Activated T-helper 1 cell treated with anti-CD3 and anti-CD28 coated beads, Interleukin-12 subunit alpha, Interleukin-12 subunit beta, Interleukin-2, Interleukin-4 antibody, amounts not matched to agents 30 ng/mL and 10 ng/mL and 1 ng/mL, durations not matched to agents 14 hours and 24 hours and 36 hours (primary cell): ENCODE data around the gene SND1. TPM values are rescaled to one million over a fixed set of nuclear protein-coding genes. Genes with fewer than 3 reads are reported as not detected.

ENCODE experiments used
- DNase-seq: peaks from one replicate; pipeline ENCODE4 v3.0.0; 2021; ENCODE audit warnings: low spot score
- H3K27ac Mint-ChIP-seq: one replicate; pipeline ENCODE4 v1.8.0; 2021; ENCODE audit warnings: mild to moderate bottlenecking, mixed read lengths
- H3K27me3 Mint-ChIP-seq: one replicate; pipeline ENCODE4 v1.8.0; 2022; ENCODE audit warnings: mild to moderate bottlenecking, moderate library complexity, mixed read lengths; ENCODE audit not compliant: insufficient read depth
- H3K36me3 Mint-ChIP-seq: one replicate; pipeline ENCODE4 v1.8.0; 2021; ENCODE audit warnings: low read depth, mixed read lengths
- H3K4me1 Mint-ChIP-seq: one replicate; pipeline ENCODE4 v1.8.0; 2021; ENCODE audit warnings: low read depth, mixed read lengths
- H3K4me3 Mint-ChIP-seq: one replicate; pipeline ENCODE4 v1.8.0; 2021; ENCODE audit warnings: mild to moderate bottlenecking, moderate library complexity, mixed read lengths
- H3K9me3 Mint-ChIP-seq: one replicate; pipeline ENCODE4 v1.8.0; 2021; ENCODE audit warnings: mixed read lengths
- intact Hi-C: fragments of 100-400 bp; cut with micrococcal nuclease; formaldehyde crosslinking; loops from one replicate; pipeline ENCODE4 v1.15.1; 2024
- total RNA-seq: library from RNA; stranded (reverse); gene quantifications from 2 replicates; pipeline ENCODE4 v1.2.3, GENCODE V29; 2022

Gene SND1
- 281 and 292 TPM in 2 replicates for total RNA-seq

- Mint-ChIP-seq H3K27me3 (peaks cover 6% of the 10 kb centered on the region), H3K27ac (peak within 1 kb of the TSS; percentile 98), H3K4me1 (peaks cover 49% of the 10 kb centered on the region), H3K36me3 (peaks cover 26% of the 10 kb centered on the region), H3K9me3 (no peaks in the 10 kb centered on the region), H3K4me3 (peak within 1 kb of the TSS; percentile 100)
- intact Hi-C loops = loop anchor here (1.0 to 10.0 kb wide), 8 partner anchors 66 to 883 kb away; partner anchors contain the start of genes GCC1, HILPDA, IMPDH1 and RBM28
- peak; percentile 99 for DNase-seq
Measured at GRCh38 chr7:127651556-127652332, at the start of gene SND1. TSS of gene SND1 (plus strand) at chr7:127652194. CDS start at chr7:127652374, 180 bp downstream.

DNA sequence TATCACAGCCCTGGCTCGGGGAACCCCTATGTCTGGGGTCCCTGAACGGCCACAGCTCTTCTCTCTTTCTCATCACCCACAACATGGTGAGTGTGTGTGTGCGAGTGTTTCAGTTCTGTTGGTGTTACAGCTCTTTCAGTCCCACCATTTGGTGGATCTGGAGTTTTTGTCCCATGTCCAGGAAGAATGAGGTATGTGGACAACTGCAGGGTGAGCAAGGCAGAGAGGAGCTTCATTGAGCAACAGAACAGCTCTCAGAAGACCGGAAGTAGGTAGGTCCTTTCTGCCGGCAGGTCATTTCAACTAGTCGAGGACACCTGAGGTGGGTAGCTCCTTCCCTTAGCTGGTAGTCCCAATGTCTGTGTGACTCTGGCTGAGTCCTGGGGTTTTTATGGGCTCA, 43.5 kb upstream of the SND1 start:
- no peaks in the 10 kb centered on the region for H3K4me1 Mint-ChIP-seq
- no peak for DNase-seq
- no peak overlapping the region for H3K27ac Mint-ChIP-seq
- peaks cover 5% of the 10 kb centered on the region for H3K27me3 Mint-ChIP-seq
- no peaks in the 10 kb centered on the region for H3K36me3 Mint-ChIP-seq
- no peak overlapping the region for H3K4me3 Mint-ChIP-seq
- H3K9me3 Mint-ChIP-seq = peaks cover 3% of the 10 kb centered on the region
- intact Hi-C loops = no loop called here

DNA sequence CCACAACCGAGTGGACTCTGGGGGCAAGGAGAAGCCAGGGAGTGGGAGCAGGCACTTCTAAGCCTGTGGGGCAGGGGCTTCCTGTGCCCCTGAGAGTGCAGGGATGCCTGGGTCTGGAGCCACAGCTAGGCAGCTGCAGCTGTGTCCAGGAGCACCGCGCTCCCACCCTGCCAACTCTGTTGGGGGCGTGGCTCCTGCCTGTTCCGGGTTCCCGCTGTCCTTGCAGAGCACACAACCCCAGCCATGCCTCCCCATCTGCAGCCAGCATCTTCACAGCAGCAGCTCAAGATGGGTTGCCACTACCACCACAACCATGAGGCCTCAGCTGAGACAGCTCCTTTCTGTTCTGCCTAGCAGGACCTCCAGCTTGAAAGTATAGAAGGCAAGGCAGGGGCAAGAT, 42.7 kb upstream of the SND1 start:
- peaks cover 11% of the 10 kb centered on the region for H3K27me3 Mint-ChIP-seq
- no peak for DNase-seq
- intact Hi-C loops = no loop called here
- no peaks in the 10 kb centered on the region for H3K4me1 Mint-ChIP-seq
- peaks cover 3% of the 10 kb centered on the region for H3K9me3 Mint-ChIP-seq
- H3K4me3 Mint-ChIP-seq = no peak overlapping the region
- H3K36me3 Mint-ChIP-seq = no peaks in the 10 kb centered on the region
- no peak overlapping the region for H3K27ac Mint-ChIP-seq

- no peak overlapping the region for H3K4me3 Mint-ChIP-seq
- intact Hi-C loops = no loop called here
- H3K27ac Mint-ChIP-seq = no peak overlapping the region
- H3K36me3 Mint-ChIP-seq = no peaks in the 10 kb centered on the region
- no peaks in the 10 kb centered on the region for H3K4me1 Mint-ChIP-seq
- H3K9me3 Mint-ChIP-seq = peaks cover 3% of the 10 kb centered on the region
- H3K27me3 Mint-ChIP-seq = peaks cover 18% of the 10 kb centered on the region
- DNase-seq = no peak
Measured at GRCh38 chr7:127612263-127612662, 39.7 kb upstream of the SND1 start.

DNA sequence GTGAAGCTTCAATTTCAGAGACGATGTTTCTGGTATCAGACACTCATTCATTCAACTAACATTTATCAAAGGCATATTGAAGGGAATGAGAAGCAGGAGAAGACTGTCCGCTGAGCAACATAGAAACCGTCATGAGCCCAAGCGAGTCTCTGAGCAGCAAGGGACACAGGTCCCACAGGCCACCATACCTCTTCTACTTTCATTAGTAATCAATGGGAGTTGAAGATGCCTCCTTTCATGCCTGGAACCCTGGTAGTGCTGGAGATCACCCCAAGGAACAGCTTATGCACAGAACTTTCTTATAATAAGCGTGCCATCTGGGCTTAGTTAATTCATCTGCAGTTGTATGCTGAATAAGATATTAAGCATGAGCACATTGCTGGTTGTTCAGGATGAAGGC, 35.3 kb upstream of the SND1 start:
- Mint-ChIP-seq H3K27me3 (peaks cover 40% of the 10 kb centered on the region), H3K4me1 (no peaks in the 10 kb centered on the region), H3K9me3 (no peaks in the 10 kb centered on the region), H3K36me3 (no peaks in the 10 kb centered on the region), H3K4me3 (no peak overlapping the region), H3K27ac (no peak overlapping the region)
- DNase-seq = no peak
- intact Hi-C loops = no loop called here

DNA sequence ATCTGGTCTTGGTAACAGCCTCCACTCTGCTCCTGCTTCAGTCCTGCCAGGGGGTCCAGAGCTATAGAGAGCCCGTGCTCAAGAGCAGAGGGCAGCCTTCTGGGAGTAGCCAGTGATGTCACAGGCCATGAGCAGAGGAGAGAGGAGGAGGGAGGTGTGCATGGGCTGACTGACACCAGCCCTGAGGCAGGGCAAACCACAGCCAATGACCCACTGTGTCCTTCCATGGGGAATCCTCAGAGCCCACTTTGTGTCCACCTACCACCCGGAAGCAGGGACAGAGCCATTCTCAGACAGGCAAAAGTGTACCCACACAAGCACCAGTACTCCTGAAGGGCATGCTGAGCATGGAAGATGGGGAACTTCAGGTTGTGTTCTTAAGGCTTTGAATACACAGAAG, 34.0 kb upstream of the SND1 start, which contains the start of gene PAX4:
PAX4 (minus strand) TSS at position 101 of the 400 bp plus-strand sequence. CDS start 2,214 bp downstream, outside the sequence.
- Mint-ChIP-seq H3K4me3 (no peak within 1 kb of the TSS), H3K9me3 (no peaks in the 10 kb centered on the region), H3K27ac (no peak within 1 kb of the TSS), H3K27me3 (peaks cover 44% of the 10 kb centered on the region), H3K4me1 (no peaks in the 10 kb centered on the region), H3K36me3 (no peaks in the 10 kb centered on the region)
- DNase-seq = no peak
- intact Hi-C loops = no loop called here

DNA sequence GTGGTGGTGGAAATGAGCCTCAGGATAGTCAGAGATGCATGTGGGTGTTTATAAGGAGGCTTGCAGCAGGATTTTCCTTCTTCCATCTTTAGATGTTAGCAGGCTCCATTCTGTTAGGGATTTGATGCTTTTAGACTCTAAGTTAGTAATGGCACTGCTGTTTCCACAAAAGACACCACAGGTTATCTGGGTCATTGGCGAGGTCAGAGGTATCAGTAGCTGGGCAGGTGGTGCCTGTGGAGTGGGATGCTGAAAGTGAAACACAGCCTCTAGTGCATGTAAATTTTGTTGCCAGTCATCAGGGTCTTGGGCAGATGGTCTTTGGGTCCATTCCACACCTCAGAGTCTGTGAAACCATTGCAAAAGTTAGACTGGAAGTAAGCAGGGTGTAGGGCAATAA, 33.2 kb upstream of the SND1 start:
- H3K27me3 Mint-ChIP-seq = peaks cover 42% of the 10 kb centered on the region
- no peak for DNase-seq
- intact Hi-C loops = no loop called here
- H3K9me3 Mint-ChIP-seq = no peaks in the 10 kb centered on the region
- H3K4me3 Mint-ChIP-seq = no peak overlapping the region
- H3K27ac Mint-ChIP-seq = no peak overlapping the region
- H3K36me3 Mint-ChIP-seq = no peaks in the 10 kb centered on the region
- no peaks in the 10 kb centered on the region for H3K4me1 Mint-ChIP-seq

GRCh38 chr7:127619681-127620405, 32.2 kb upstream of the SND1 start:
- intact Hi-C loops = no loop called here
- Mint-ChIP-seq H3K27ac (no peak overlapping the region), H3K9me3 (no peaks in the 10 kb centered on the region), H3K36me3 (no peaks in the 10 kb centered on the region), H3K27me3 (peaks cover 49% of the 10 kb centered on the region), H3K4me3 (no peak overlapping the region), H3K4me1 (no peaks in the 10 kb centered on the region)
- no peak for DNase-seq

GRCh38 chr7:127620406-127621233, 31.4 kb upstream of the SND1 start:
- Mint-ChIP-seq H3K4me1 (no peaks in the 10 kb centered on the region), H3K9me3 (no peaks in the 10 kb centered on the region), H3K27ac (no peak overlapping the region), H3K36me3 (no peaks in the 10 kb centered on the region), H3K27me3 (peaks cover 51% of the 10 kb centered on the region), H3K4me3 (no peak overlapping the region)
- intact Hi-C loops = no loop called here
- no peak for DNase-seq

GRCh38 chr7:127625331-127625730, 26.7 kb upstream of the SND1 start:
- no peak overlapping the region for H3K4me3 Mint-ChIP-seq

DNA sequence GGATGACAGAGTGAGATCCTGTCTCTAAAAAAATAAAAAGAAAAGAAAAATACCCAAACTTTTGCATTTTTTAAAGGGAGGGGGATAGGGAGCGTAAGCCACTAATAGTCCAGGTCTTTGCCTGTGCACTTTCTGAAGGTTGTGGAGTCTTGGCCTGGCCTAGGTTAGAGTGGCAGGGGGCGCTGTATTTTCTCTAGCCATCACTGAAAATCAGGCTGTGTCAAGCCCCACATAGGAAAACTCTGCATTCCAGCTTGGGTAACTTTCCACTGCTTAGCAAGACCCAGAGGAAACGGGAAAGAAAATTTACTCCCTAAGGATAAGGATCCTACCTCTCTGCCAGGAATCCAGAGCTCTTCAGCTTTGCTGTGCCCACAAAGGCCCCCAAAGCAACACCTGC, 23.5 kb upstream of the SND1 start:
- no peak overlapping the region for H3K27ac Mint-ChIP-seq
- peaks cover 32% of the 10 kb centered on the region for H3K27me3 Mint-ChIP-seq
- no peaks in the 10 kb centered on the region for H3K36me3 Mint-ChIP-seq
- no peak for DNase-seq
- intact Hi-C loops = no loop called here
- no peak overlapping the region for H3K4me3 Mint-ChIP-seq
- no peaks in the 10 kb centered on the region for H3K9me3 Mint-ChIP-seq
- H3K4me1 Mint-ChIP-seq = no peaks in the 10 kb centered on the region

More at GRCh38 chr7:127625331-127625730, 26.7 kb upstream of the SND1 start:
- no peak for DNase-seq
- intact Hi-C loops = no loop called here
- Mint-ChIP-seq H3K27me3 (peaks cover 42% of the 10 kb centered on the region), H3K4me1 (no peaks in the 10 kb centered on the region), H3K36me3 (no peaks in the 10 kb centered on the region), H3K9me3 (no peaks in the 10 kb centered on the region), H3K27ac (no peak overlapping the region)

- H3K36me3 Mint-ChIP-seq = no peaks in the 10 kb centered on the region
Measured at GRCh38 chr7:127629268-127629854, 22.6 kb upstream of the SND1 start.

More at GRCh38 chr7:127629268-127629854, 22.6 kb upstream of the SND1 start:
- intact Hi-C loops = no loop called here
- Mint-ChIP-seq H3K4me1 (peaks cover 1% of the 10 kb centered on the region), H3K4me3 (no peak overlapping the region), H3K27ac (no peak overlapping the region), H3K27me3 (peaks cover 26% of the 10 kb centered on the region), H3K9me3 (no peaks in the 10 kb centered on the region)
- no peak for DNase-seq
